Activated CD4-positive, alpha-beta T cell treated with anti-CD3 and anti-CD28 coated beads, Interleukin-2, Interleukin-6, amounts not matched to agents 100 ng/mL and 50 ng/mL, durations not matched to agents 16 hours and 8 hours (primary cell): Measurements from ENCODE around the gene NBEA.
A peak's percentile ranks its signal among the peaks of the same experiment; 100 is the strongest.
"Not testable (repeated sequence)": the region's sequence is repeated elsewhere in the genome, so short reads cannot be mapped to it uniquely, and the experiment has no call there.

ENCODE experiments used
- DNase-seq: peaks from one replicate; pipeline ENCODE4 v3.0.0-alpha.2; 2020

The NBEA gene

GRCh38 chr13:35603593-35604285 lies 661.7 kb downstream of the NBEA start:
- DNase-seq = no peak

GRCh38 chr13:35614666-35615065 lies 672.6 kb downstream of the NBEA start:
- DNase-seq = no peak

- DNase-seq = no peak
Observed at GRCh38 chr13:35617420-35617819, 675.4 kb downstream of the NBEA start.

DNA sequence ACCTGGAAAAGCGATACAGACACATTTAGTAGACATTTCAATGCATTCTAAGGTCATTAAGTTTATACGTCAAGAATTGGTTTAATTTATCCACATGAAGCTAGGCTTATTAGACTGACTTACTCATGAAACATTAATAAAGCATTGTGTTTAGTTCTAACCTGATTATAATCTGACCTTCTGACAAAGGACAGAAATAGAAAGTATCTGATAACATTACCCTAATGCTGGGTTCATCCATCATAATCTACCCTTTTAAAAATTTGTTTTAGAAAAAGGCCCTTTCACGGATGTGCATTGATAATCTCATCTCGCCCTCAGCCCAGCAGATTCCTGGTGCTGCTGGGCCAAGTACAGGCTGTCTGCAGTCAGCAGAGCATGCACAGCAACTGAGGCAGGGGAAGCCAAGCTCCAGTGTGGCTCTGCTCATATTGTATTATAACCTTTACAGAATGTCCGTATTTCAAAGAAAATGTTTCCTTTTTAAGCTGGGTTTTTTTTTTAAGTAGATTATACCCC lies 676.6 kb downstream of the NBEA start:
- no peak for DNase-seq

- no peak for DNase-seq
Observed at GRCh38 chr13:35621989-35622388, 679.9 kb downstream of the NBEA start.

GRCh38 chr13:35629026-35629425 lies 687.0 kb downstream of the NBEA start:
- DNase-seq = no peak

- DNase-seq = peak; percentile 29
Observed at GRCh38 chr13:35630551-35631275, 688.6 kb downstream of the NBEA start.

DNA sequence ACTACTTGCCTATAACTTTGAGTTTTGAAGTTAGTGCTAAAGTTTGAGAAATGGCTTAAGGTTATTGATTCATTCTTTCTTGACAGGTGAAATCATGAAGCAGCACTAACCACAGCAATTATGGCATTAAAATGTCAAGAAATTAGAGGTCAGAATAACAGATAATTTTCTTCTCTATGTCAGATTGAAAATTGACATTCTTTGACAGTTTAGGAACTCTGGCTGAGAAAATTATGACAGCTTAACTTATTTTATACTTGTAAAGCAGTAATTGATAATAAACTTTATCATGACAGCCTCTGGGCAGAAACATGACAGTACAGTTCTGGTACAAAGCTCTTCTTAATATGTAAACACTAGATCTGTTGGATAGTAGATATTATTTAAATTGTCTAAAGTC lies 689.6 kb downstream of the NBEA start:
- no peak for DNase-seq

DNA sequence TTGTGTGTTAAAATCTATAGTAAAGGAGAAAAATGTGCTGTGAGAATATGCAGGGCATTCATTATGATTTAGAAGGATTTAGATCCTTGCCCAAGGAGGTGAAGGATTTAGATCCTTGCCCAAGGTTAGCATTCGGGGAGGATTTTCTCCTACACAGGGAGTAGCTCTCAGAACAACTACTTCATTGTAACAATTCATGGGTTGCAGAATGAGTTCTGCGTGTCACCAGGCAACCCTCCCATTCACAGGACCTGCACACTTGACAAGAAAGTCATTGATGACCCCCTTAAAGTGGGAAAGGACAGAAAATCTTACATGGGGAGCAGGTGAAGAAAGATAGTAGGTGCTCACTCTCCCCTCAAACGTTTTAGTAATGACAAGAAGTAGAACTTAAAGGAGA lies 701.6 kb downstream of the NBEA start:
- no peak for DNase-seq

DNA sequence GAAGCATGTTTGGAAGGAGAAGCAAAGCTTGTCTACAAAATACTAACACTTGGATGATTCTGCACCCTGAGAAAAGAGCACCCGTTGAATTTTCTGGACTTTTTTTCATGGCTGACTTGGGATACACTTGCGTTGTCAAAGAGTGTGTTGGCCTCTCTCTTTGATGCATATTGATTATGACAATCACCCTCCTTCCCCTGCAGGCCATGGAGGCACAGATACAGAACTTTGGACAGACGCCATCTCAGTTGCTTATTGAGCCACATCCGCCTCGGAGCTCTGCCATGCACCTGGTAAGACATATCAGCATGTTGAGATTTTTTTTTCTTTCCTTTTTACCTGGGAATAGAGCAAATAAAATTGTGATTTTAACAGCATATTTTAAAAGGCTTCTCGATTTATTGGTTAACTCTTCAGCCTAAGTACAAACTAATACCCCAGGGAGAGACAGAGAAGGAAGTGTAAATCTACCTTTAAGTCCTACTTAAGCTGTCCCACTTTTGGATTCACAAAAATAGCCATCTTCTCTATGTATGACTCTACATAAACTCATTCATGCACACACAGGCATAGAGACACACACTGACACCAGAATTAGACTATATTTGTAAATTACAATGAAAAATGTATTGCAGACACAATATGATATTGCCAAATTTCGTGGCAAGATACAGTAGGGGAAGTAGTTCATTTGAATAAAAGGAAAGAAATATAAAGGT lies 704.1 kb downstream of the NBEA start:
- DNase-seq = no peak

DNA sequence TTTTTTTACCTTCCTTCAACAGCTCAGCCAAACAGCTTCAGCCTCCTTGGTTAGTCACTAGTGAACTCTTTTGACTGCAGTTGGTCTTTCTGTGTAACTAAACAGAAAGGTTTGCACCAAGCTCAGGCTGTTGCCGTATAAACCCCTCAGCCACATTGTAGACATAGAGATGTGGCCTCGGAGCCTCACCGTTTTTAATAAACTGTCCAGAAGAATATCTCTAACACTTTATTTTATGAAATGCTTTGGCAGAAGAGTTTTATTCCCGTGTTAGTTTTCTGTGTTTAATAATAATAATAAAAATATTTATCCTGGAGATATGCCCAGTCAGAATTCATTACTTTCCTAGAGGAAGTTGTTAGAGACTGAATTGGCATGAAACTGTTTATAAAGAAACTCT lies 706.1 kb downstream of the NBEA start:
- no peak for DNase-seq

DNA sequence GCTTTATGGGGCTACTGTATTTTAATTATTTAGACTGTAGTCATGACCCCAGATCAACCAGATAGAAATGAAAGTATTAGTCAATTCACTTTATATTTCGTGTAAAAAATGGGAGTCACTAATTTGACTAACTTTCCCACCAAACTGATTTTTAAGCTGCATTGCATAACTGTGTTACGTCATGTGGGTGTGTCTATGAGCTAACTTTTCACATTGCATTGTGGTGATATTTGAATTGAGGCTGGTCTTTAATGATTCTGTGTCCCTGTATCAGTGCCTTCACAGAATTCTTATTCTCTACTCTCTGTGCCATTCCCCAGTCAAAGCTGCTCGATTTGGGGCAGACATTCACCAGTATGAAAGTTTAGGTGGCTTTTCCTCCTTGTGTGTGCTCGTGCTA lies 707.1 kb downstream of the NBEA start:
- no peak for DNase-seq

DNA sequence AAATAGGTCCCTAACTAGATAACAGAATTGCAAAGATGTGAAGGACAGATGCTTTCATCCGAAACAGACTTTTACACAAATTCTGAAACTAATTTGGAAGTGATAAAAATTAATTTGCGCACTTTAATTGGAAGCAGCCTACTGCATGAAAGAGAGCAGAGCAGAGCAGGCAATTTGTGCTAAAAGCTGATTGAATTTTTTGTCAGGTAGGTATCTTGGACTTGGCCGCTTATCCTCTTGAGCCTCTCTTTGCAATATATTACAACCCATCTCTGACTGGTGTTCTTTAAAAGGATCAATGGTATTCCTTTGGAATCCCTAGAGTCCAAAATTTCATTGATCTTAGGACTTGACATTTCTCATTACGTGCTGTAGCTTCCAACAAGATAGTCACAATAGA lies 717.7 kb downstream of the NBEA start:
- DNase-seq = no peak

- no peak for DNase-seq
Observed at GRCh38 chr13:35664747-35665146, 722.7 kb downstream of the NBEA start.

DNA sequence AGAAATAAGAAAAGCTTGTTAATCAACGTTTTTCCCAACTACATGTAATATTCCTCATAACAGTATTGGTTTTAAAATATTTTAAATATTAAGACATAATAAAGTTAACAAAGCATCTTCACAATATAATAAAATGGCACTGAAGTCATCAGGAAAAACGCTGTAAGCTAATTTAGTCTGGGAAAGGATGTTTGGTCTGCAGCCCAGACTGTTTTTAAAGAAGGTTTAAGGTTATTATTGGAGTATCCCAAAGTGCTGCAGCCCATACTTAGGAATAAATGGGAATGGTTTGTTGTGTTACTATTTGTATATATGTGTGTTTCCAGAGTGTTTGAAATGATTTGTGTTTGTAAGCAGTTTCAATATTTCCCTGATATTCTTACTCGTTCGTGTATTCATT lies 727.3 kb downstream of the NBEA start:
- no peak for DNase-seq

DNA sequence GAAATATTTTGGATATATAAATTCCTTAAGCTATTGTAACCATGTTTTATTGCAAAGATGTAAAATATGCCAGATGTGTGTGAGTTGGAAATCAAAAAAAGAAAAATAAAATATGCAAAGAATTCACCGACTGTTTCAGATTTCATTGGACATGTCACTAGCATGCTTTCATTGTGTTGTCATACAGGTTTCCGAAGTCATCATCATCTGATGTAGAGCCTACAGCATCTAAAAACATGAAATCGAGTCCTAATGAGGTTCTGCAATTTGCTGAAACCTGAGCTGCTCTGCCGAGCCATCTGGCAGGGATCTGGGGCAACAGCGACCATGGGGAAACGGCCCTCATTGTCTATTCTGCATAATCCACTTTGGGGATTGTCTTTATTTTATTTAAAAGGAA lies 730.5 kb downstream of the NBEA start:
- no peak for DNase-seq

DNA sequence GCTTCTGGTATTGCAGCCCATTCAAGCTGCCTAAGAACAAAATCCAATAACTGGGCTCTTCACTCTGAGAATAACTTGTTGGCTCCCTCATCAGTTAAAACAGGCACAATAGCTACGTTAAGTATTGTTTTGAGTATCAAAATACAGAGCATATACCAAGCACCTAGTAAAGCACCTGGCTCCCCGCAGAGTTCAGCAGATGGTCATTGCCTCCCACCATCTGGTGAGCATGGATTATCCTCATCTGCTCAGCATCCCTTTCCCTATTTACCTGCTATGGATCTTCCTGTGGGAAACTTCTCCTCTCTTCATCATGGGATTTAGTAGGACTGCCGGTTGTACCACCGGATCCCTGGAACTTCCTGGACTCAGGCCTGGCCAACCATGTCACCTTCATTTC lies 733.6 kb downstream of the NBEA start:
- no peak for DNase-seq

GRCh38 chr13:35677863-35678262 lies 735.8 kb downstream of the NBEA start:
- DNase-seq = not testable (repeated sequence)

GRCh38 chr13:35681685-35682084 lies 739.6 kb downstream of the NBEA start:
- DNase-seq = no peak

GRCh38 chr13:35684432-35684831 lies 742.4 kb downstream of the NBEA start:
- DNase-seq = no peak

- no peak for DNase-seq
Observed at GRCh38 chr13:35687336-35687735, 745.3 kb downstream of the NBEA start.

GRCh38 chr13:35690581-35691207 lies 748.6 kb downstream of the NBEA start:
- no peak for DNase-seq

- no peak for DNase-seq
Observed at GRCh38 chr13:35693134-35693784, 751.2 kb downstream of the NBEA start.
